Measurements from ENCODE around the gene ZNF862.

ZNF862 gene

GRCh38 chr7:149846436-149847046 lies 8.4 kb downstream of the ZNF862 start:
- DNase-seq (ENCODE audit: low read depth), result no peak

- DNase-seq (ENCODE audit: low read depth), result no peak
These were observed 11.0 kb downstream of the ZNF862 start for GRCh38 chr7:149849174-149849573.

GRCh38 chr7:149850007-149850594 lies 11.9 kb downstream of the ZNF862 start:
- DNase-seq (ENCODE audit: low read depth), result no peak

DNA sequence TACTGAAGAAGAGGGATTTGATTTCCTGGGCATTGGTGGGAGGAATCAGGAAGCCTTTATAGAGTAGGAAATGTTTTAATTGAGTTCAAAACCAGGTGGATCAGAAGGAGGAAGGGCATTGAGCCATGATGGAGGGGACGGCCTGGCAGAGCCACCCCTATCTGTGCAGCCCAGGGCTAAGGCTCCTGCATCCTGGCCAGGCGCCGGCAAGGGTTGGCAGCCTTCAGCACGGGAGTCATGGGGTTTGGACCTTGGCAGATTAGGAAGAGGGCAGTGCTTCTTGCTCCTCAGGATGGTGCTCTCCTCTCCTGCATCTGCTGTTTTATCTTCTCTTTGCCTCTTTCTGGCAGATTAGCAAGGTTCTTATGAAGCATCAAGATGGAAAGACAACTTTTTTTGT lies 12.5 kb downstream of the ZNF862 start:
- no peak for DNase-seq (ENCODE audit: low read depth)

GRCh38 chr7:149851449-149851848 lies 13.3 kb downstream of the ZNF862 start:
- DNase-seq (ENCODE audit: low read depth), result no peak

GRCh38 chr7:149853157-149853556 lies 15.0 kb downstream of the ZNF862 start:
- no peak for DNase-seq (ENCODE audit: low read depth)

GRCh38 chr7:149854611-149855360 lies 16.6 kb downstream of the ZNF862 start:
- DNase-seq (ENCODE audit: low read depth), result no peak

DNA sequence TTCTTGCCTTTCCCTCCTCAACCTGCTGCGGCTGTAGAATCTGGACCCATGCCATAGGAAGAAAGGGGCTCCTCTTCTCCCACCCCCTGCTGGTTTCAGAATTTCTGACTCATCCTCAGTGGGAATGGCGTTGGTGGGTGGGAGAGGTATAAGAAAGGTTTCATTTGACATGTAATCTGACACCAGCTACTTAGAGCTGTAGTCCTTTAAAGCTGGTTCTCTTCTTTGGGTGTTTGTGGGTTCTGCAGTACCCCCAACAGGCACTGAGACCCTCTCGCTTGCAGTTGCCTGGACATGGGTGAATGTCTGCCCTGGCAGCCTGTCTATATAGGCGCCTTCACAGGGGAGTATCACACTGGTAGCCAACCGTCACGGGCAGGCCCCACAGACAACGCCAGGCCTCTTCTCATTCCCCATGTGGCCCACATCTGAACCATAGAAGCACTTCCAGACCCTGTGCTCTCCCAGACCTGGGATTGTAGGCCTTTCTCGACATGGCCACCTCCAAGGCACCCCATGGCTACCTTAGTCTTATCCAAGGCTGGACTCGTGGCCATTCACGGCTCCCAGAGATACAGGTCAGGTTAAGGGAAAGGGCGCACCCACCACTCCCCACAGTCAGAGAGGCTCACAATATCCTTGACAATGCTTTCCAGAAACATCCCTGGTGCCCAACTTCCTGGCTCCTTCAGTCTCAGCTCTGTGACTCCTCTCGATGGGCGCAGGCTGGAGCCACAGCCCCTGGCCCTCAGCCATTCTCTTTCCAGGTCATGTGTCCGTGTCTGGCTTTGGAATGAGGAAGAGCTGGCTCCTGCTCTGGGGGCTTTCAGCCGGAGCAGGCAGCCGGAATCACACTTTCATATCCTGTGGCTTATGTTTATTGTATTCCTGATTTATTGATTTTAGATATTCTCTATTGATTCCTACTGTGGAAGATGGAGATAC lies 17.5 kb downstream of the ZNF862 start:
- no peak for DNase-seq (ENCODE audit: low read depth)

- DNase-seq (ENCODE audit: low read depth), result no peak
These were observed 18.4 kb downstream of the ZNF862 start for GRCh38 chr7:149856583-149856982.

- no peak for DNase-seq (ENCODE audit: low read depth)
These were observed 21.2 kb downstream of the ZNF862 start for GRCh38 chr7:149859369-149859768.

- no peak for DNase-seq (ENCODE audit: low read depth)
These were observed 21.7 kb downstream of the ZNF862 start for GRCh38 chr7:149859876-149860275.

GRCh38 chr7:149860821-149861727 lies 22.9 kb downstream of the ZNF862 start:
- DNase-seq (ENCODE audit: low read depth), result no peak

DNA sequence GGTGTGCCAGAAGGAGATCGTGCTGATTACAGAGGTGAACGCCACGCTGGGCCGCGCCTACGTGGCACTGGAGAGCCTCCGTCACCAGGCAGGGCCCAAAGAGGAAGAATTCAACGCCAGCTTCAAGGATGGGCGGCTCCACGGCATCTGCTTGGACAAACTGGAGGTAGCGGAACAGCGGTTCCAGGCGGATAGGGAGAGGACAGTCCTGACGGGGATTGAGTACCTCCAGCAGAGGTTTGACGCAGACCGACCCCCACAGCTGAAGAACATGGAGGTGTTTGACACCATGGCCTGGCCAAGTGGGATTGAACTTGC lies 23.5 kb downstream of the ZNF862 start:
- no peak for DNase-seq (ENCODE audit: low read depth)

DNA sequence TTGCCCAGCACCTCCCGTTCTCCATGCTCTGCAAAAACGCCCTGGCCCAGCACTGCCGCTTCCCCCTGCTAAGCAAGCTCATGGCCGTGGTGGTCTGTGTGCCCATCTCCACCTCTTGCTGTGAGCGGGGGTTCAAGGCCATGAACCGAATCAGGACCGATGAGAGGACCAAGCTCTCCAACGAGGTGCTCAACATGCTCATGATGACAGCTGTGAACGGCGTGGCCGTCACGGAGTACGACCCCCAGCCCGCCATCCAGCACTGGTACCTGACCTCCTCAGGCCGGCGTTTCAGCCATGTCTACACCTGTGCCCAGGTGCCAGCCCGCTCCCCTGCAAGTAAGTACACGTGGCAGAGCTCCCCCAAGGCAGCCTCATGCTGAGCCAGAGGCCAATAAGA lies 24.0 kb downstream of the ZNF862 start:
- DNase-seq (ENCODE audit: low read depth), result no peak

- no peak for DNase-seq (ENCODE audit: low read depth)
These were observed 25.3 kb downstream of the ZNF862 start for GRCh38 chr7:149863500-149863899.

GRCh38 chr7:149864023-149864422 lies 25.8 kb downstream of the ZNF862 start:
- no peak for DNase-seq (ENCODE audit: low read depth)

DNA sequence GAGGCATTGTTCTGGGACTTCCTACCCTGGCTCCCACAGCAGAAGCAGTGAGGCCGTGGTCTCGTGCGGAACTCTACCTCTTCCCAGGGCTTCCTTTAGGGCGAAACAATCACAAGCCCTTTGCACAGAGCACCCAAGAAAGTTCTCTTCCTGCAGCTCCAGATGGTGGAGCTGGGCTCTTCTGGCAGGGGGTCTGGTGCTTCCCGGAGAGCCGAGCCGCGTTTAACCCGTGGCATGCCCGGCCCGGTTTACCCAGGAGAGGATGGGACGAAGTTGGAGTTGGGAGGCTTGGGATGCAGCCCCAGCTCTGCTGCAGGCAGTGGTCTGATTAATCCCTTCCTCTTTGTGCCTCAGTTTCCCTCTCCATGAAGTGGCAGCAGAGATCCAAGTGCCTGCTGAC lies 26.6 kb downstream of the ZNF862 start:
- DNase-seq (ENCODE audit: low read depth), result no peak

- no peak for DNase-seq (ENCODE audit: low read depth)
These were observed 27.3 kb downstream of the ZNF862 start for GRCh38 chr7:149865437-149865836.

GRCh38 chr7:149866139-149866778 lies 28.1 kb downstream of the ZNF862 start:
- no peak for DNase-seq (ENCODE audit: low read depth)

DNA sequence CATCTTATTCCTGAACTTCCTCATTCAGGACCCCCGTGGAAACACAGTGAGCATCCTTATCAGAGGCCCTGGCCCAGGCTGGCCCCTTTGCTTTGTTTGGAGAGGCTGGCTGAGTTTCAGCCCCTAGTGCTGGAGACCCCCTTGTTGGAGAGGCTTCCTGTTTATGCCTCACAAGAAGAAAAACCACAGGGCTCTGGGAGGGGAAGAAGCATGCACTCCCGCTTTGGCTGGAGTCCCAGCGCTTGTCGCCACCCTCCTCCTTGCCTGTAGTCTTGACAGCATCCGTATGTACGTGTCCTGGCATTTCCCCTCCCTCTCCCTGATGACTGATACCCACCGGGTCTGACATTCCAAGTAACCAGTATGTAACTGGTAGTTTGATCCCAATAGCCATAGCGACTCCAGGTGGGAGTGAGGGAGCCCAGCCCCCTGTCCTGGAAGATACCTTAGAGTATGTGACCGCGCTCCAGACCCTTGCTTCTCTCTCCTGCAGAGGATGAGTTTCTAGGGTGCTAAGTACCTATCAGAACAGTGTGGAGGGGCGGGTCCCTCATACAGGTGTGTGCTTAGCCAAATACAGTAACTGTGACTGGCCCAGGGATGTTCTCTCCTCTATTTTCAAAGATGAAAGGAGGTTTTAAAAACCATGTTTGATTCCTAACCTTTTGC lies 28.7 kb downstream of the ZNF862 start:
- DNase-seq (ENCODE audit: low read depth), result no peak

Measured in HS-5 (cell line).